GM18505 (cell line): Measurements from ENCODE around the gene P4HA3.

Experiments used
- ATAC-seq: cut with Tn5 transposase; IDR thresholded peaks from one replicate; pipeline ENCODE4 v1.9.1; 2021; ENCODE audit not compliant: unreplicated experiment
- POLR2A ChIP-seq: IDR thresholded peaks from 4 replicates; pipeline ENCODE4 v1.6.1; 2011; ENCODE audit warnings: borderline replicate concordance; ENCODE audit not compliant: insufficient read depth, insufficient read length; ENCODE audit errors: extremely low read depth

P4HA3 gene

GRCh38 chr11:74326665-74327064, 15.2 kb upstream of the P4HA3 start:
- TF ChIP-seq POLR2A: no peak

GRCh38 chr11:74325649-74326645, 14.5 kb upstream of the P4HA3 start:
- ATAC-seq: no peak
- TF ChIP-seq POLR2A: no peak

More at GRCh38 chr11:74326665-74327064, 15.2 kb upstream of the P4HA3 start:
- ATAC-seq: no peak

GRCh38 chr11:74322667-74323066, 11.2 kb upstream of the P4HA3 start:
- ATAC-seq: no peak
- no peak for TF ChIP-seq POLR2A

- no peak for TF ChIP-seq POLR2A
- no peak for ATAC-seq
These were observed 10.2 kb upstream of the P4HA3 start for GRCh38 chr11:74321487-74322188.

- no peak for TF ChIP-seq POLR2A
- no peak for ATAC-seq
These were observed 9.1 kb upstream of the P4HA3 start for GRCh38 chr11:74320538-74320937.

GRCh38 chr11:74319139-74319816, 7.8 kb upstream of the P4HA3 start:
- ATAC-seq: no peak
- TF ChIP-seq POLR2A: no peak

- no peak for ATAC-seq
- TF ChIP-seq POLR2A: no peak
These were observed 6.9 kb upstream of the P4HA3 start for GRCh38 chr11:74318241-74318932.

GRCh38 chr11:74316772-74317505, 5.5 kb upstream of the P4HA3 start:
- ATAC-seq: no peak
- TF ChIP-seq POLR2A: no peak

- ATAC-seq: no peak
- no peak for TF ChIP-seq POLR2A
These were observed 886 bp upstream of the P4HA3 start for GRCh38 chr11:74312326-74312725.

- TF ChIP-seq POLR2A: no peak
- ATAC-seq: no peak
These were observed 583 bp downstream of the P4HA3 start for GRCh38 chr11:74310857-74311256.

GRCh38 chr11:74307434-74307833, 4.0 kb downstream of the P4HA3 start:
- no peak for ATAC-seq
- no peak for TF ChIP-seq POLR2A
